Renal pelvis (tissue), 4 donors: ENCODE measurements around the gene ANKS3. TPM values are rescaled to one million over a fixed set of nuclear protein-coding genes. Genes with fewer than 3 reads are reported as not detected.
"Not testable (repeated sequence)": the region's sequence is repeated elsewhere in the genome, so short reads cannot be mapped to it uniquely, and the experiment has no call there.

Experiments used
- DNase-seq: peaks from one replicate; pipeline ENCODE4 v3.0.0-alpha.2; 2013
- polyA plus RNA-seq, 3 donors: library from polyadenylated mRNA; unstranded; fragments of 120-200 nt; gene quantifications; one replicate each; pipeline ENCODE4 v1.2.1, GENCODE V29; 2013; ENCODE audit not compliant: insufficient read length in 3 of 3

Gene ANKS3
- polyA plus RNA-seq, 3 donors, result 24.1 to 37.1 (median 35.4) TPM

DNA sequence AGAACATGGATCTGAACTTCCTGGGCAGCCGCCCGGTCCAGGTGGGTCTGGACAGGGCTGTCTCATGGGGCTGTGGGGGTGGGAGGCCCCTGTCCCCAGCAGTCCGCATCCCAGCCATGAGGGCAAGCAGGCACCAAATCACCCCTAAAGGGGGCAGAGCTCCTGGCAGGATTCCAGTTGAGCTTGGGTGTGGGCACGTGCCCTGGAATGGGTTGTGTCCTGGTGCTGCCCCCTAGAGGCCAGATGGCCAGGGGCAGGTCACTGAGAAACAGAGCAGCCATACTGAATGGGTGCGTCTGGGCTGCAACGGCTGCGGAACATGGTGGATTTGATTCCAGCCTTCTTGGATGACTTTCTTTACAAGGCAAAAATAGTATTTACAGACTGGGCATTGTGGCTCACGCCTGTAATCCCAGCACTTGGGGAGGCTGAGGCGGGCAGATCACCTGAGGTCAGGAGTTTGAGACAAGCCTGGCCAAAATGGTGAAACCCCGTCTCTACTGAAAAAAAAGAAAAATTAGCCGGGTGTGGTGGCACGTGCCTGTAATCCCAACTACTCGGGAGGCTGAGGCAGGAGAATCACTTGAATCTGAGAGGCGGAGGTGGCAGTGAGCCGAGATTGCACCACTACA is 83.5 kb downstream of the ANKS3 start:
- DNase-seq, result not testable (repeated sequence)

DNA sequence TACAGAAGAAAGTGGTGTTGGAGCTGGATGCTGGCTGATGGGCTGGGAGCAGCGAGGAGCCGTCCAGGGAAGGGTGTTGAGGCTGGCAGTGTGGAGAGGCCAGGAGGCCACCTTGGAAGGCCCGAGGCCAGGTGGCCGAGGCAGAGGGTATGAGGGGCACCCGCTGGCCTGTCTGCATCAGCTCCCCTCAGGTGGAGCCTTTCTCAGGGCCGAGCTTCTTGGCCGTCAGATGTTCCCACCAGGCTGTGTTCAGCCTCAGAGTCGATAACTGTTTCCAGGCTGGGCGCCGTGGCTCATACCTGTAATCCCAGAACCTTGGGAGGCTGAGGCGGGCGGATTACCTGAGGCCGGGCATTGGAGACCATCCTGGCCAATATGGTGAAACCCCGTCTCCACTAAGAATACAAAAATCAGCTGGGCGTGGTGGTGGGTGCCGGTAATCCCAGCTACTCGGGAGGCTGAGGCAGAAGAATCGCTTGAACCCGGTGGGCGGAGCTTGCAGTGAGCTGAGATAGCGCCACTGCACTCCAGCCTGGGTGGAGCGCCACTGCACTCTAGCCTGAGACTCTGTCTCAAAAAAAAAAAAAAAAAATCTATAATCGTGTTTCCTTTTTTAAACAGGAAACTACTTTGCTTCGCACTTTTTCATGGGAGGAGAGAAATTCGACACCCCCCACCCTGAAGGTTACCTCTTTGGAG is 84.2 kb downstream of the ANKS3 start:
- DNase-seq, result no peak

DNA sequence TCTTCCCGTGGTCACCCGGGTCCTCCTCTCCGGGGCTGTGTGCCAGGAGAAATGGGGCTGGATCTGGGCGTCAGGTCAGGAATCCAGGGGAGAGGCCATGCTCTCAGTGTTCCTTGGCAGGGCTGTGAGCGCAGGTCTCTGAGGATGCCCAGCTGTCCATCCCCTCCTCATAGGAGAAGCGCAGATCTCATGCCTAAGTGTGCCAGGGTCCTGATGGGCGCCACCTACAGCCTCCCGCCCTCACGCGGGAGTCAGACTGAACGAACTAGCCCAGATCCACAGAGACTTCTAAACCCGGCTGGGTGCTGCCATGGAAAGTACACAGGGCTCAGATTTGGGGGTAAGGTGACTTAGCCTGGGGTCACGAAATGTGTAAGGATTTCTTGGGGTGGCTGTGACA is 85.2 kb downstream of the ANKS3 start:
- DNase-seq, result no peak

DNA sequence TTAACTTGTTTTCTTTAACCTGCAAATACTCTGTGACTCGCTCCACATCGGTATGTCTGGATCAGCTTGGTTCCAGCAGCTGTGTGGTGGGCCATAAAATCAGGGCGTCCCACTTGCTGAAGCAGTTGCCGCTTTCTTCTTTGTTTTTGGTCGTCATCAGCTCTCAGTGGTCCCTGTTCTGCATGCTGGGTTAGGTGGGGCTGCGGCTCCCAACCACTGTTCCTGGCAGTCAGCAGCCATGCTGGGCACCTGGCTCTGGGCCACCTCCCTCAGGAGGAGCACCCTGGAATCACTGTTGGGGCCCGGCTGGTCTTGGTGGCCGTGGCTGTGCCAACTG is 86.5 kb downstream of the ANKS3 start:
- DNase-seq, result no peak

DNA sequence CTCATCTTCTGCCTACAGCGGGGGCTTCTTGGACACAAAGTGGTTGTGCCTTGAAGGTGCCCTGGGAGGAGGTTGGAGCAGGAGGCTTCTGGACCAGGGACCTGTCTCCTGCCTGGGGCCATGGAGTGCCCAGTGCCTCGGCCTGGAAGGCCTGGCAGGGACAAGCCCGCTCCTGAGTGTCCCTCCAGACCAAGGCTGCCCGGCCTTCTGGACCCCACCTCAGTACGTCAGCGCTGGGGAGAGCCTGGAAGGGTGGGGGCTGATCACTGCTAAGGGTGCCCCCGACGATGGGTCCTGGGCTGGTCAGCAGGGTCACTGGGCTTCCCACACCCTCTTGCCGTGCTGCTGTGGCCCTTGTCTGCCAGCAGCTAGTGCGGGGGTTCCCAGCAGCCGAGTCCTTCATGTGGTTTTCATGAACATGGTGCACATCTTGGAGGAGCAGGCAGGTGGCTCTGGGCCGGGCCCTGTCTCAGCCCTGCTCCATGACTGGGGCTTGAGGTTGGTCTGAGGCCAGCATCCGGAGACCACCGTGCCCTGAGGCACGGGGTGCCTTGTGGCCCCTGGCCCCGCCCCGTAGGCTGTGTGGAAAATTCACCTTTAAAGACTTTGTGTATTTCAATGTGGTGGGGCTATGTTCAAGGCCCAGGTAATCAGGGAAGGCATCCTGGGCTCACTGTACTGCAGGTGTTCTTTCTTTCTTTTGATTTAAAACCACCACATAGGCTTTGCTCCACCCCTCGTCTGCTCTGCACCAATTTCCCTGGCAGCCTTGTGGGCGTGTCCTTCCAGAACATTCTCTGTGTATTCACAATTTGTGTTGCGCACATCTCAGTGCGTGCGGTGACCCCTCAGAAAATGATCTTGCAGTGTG is 87.1 kb downstream of the ANKS3 start:
- DNase-seq, result no peak

Other genes with a start within 250 kb of the ANKS3 start
- 10 to 100 TPM; 32.3 to 35.9 (median 32.6) TPM for gene CDIP1, start 195.5 kb downstream of the ANKS3 start, polyA plus RNA-seq
- under 1 TPM; 0.28 to 0.40 (median 0.38) TPM for gene C16orf96, start 177.9 kb downstream of the ANKS3 start, polyA plus RNA-seq
- 10 to 100 TPM; 23.4 to 28.5 (median 23.9) TPM for gene UBALD1, start 119.4 kb downstream of the ANKS3 start, polyA plus RNA-seq
- gene MGRN1, start 109.4 kb downstream of the ANKS3 start, polyA plus RNA-seq, result 10 to 100 TPM; 52.3 to 70.1 (median 63.2) TPM
- gene NUDT16L1, start 40.7 kb downstream of the ANKS3 start, polyA plus RNA-seq, result 10 to 100 TPM; 46.2 to 55.8 (median 55.0) TPM
- gene DNAAF8, start 266 bp upstream of the ANKS3 start, polyA plus RNA-seq, result 1 to 10 TPM; 2.4 to 3.0 (median 2.6) TPM
- 10 to 100 TPM; 17.2 to 24.1 (median 18.2) TPM for gene ZNF500, start 32.9 kb upstream of the ANKS3 start, polyA plus RNA-seq
- gene SEPTIN12, start 54.1 kb upstream of the ANKS3 start, polyA plus RNA-seq, result 10 to 100 TPM in 1 of 3 donors, not detected in 2; 12.0 TPM
- 10 to 100 TPM in 2 of 3 donors, 1 to 10 TPM in 1; 6.0 to 12.8 (median 10.9) TPM for gene SMIM22, start 61.1 kb upstream of the ANKS3 start, polyA plus RNA-seq
- 10 to 100 TPM; 22.7 to 45.1 (median 32.9) TPM for gene ROGDI, start 68.4 kb upstream of the ANKS3 start, polyA plus RNA-seq
- 100 to 1,000 TPM in 2 of 3 donors, 10 to 100 TPM in 1; 89.9 to 161 (median 123) TPM for gene GLYR1, start 113.0 kb upstream of the ANKS3 start, polyA plus RNA-seq
- 10 to 100 TPM; 33.9 to 41.4 (median 41.0) TPM for gene UBN1, start 113.2 kb upstream of the ANKS3 start, polyA plus RNA-seq
- 10 to 100 TPM; 31.5 to 44.2 (median 33.5) TPM for gene PPL, start 202.9 kb upstream of the ANKS3 start, polyA plus RNA-seq
- under 1 TPM; 0.16 to 0.54 (median 0.16) TPM for gene SEC14L5, start 224.1 kb upstream of the ANKS3 start, polyA plus RNA-seq